ENCODE measurements around the gene HCLS1.

HCLS1 gene

GRCh38 chr3:121654493-121655385, 6.0 kb downstream of the HCLS1 start:
- H3K36me3 ChIP-seq (ENCODE audit: control insufficient read depth in 2 of 2, insufficient read depth in 1 of 2, low read length in 2 of 2) = no peaks in the 10 kb centered on the region

GRCh38 chr3:121651684-121652083, 9.0 kb downstream of the HCLS1 start:
- Histone ChIP-seq H3K36me3 (ENCODE audit: control insufficient read depth in 2 of 2, insufficient read depth in 1 of 2, low read length in 2 of 2) (no peaks in the 10 kb centered on the region), H3K4me3 (ENCODE audit: low read depth, low read length) (no peak overlapping the region), H3K4me1 (ENCODE audit: control insufficient read depth, insufficient read depth, low read length) (no peaks in the 10 kb centered on the region), H3K27ac (ENCODE audit: extremely low read depth, low read depth, low read length) (no peak overlapping the region), H3K9me3 (ENCODE audit: control insufficient read depth, insufficient read depth, low read depth, low read length) (no peaks in the 10 kb centered on the region)
- ChIA-PET POLR2A (no interaction called here), CTCF (no interaction called here)
- no peak for TF ChIP-seq ZNF311 (tag by site-specific recombination; IDR thresholded peaks at IDR 0.05; ENCODE audit: borderline replicate concordance)
- TF ChIP-seq ZNF670 (tag by site-specific recombination; IDR thresholded peaks at IDR 0.05; ENCODE audit: low read depth) = no peak
- no peak for TF ChIP-seq ZBTB48 (tag by site-specific recombination; IDR thresholded peaks at IDR 0.05)
- no peak for TF ChIP-seq ZNF350 (tag by site-specific recombination; IDR thresholded peaks at IDR 0.05)
- no peak for TF ChIP-seq ZNF580 (tag by site-specific recombination; IDR thresholded peaks at IDR 0.05)
- TF ChIP-seq ZSCAN30 (tag by site-specific recombination; IDR thresholded peaks at IDR 0.05) = no peak
- no peak for TF ChIP-seq ZNF266 (tag by site-specific recombination; IDR thresholded peaks at IDR 0.05; ENCODE audit: low read depth)
- no peak for TF ChIP-seq WT1 (tag by site-specific recombination; IDR thresholded peaks at IDR 0.05)
- no peak for TF ChIP-seq ZBTB17 (tag by site-specific recombination; IDR thresholded peaks at IDR 0.05)
- TF ChIP-seq ZNF48 (tag by site-specific recombination; IDR thresholded peaks at IDR 0.05) = no peak
- TF ChIP-seq CTCF (tag by site-specific recombination; IDR thresholded peaks at IDR 0.05) = no peak
- TF ChIP-seq ZNF596 (tag by site-specific recombination; IDR thresholded peaks at IDR 0.05) = no peak
- TF ChIP-seq ZNF155 (tag by site-specific recombination; IDR thresholded peaks at IDR 0.05) = no peak
- no peak for TF ChIP-seq ZNF530 (tag by site-specific recombination; IDR thresholded peaks at IDR 0.05; ENCODE audit: low read depth)

More at GRCh38 chr3:121654493-121655385, 6.0 kb downstream of the HCLS1 start:
- ChIA-PET CTCF (interaction anchor here (0.6 kb wide), 1 partner anchor 68 kb away, joined by 3 read pairs; no protein-coding TSS in a partner anchor), POLR2A (interaction anchor here (0.7 kb wide), 1 partner anchor 382 kb away, joined by 11 read pairs; no protein-coding TSS in a partner anchor)
- no peaks in the 10 kb centered on the region for H3K4me1 ChIP-seq (ENCODE audit: control insufficient read depth, insufficient read depth, low read length)
- no peak overlapping the region for H3K27ac ChIP-seq (ENCODE audit: extremely low read depth, low read depth, low read length)
- no peaks in the 10 kb centered on the region for H3K9me3 ChIP-seq (ENCODE audit: control insufficient read depth, insufficient read depth, low read depth, low read length)
- TF ChIP-seq KLF9 (tag by site-specific recombination; IDR thresholded peaks at IDR 0.05; ENCODE audit: low read depth) = no peak
- no peak for TF ChIP-seq MEIS1 (CRISPR knock-in tag; IDR thresholded peaks at IDR 0.05; ENCODE audit: borderline replicate concordance)
- TF ChIP-seq ZSCAN23 (tag by site-specific recombination; IDR thresholded peaks at IDR 0.05) = no peak
- no peak overlapping the region for H3K4me3 ChIP-seq (ENCODE audit: low read depth, low read length)

- no peaks in the 10 kb centered on the region for H3K36me3 ChIP-seq (ENCODE audit: control insufficient read depth in 2 of 2, insufficient read depth in 1 of 2, low read length in 2 of 2)
- H3K9me3 ChIP-seq (ENCODE audit: control insufficient read depth, insufficient read depth, low read depth, low read length) = no peaks in the 10 kb centered on the region
- CTCF ChIA-PET = no interaction called here
- no peak overlapping the region for H3K4me3 ChIP-seq (ENCODE audit: low read depth, low read length)
- TF ChIP-seq PRDM6 (tag by site-specific recombination; IDR thresholded peaks at IDR 0.05) (no peak), ZNF362 (tag by site-specific recombination; IDR thresholded peaks at IDR 0.05) (no peak), ZBTB7A (tag by site-specific recombination; IDR thresholded peaks at IDR 0.05; ENCODE audit: low read depth) (no peak)
- H3K4me1 ChIP-seq (ENCODE audit: control insufficient read depth, insufficient read depth, low read length) = no peaks in the 10 kb centered on the region
- no peak overlapping the region for H3K27ac ChIP-seq (ENCODE audit: extremely low read depth, low read depth, low read length)
- POLR2A ChIA-PET = no interaction called here
Observed at GRCh38 chr3:121649645-121650044, 11.1 kb downstream of the HCLS1 start.
